GM19452 (cell line): ENCODE results near the gene ADAMTS3.
A peak's percentile ranks its signal among the peaks of the same experiment; 100 is the strongest.

Experiments
- ATAC-seq: cut with Tn5 transposase; IDR thresholded peaks from one replicate; pipeline ENCODE4 v1.9.1; 2021; ENCODE audit not compliant: unreplicated experiment

The ADAMTS3 gene

GRCh38 chr4:72302981-72303704, 265.9 kb downstream of the ADAMTS3 start:
- ATAC-seq = peak; percentile 87

DNA sequence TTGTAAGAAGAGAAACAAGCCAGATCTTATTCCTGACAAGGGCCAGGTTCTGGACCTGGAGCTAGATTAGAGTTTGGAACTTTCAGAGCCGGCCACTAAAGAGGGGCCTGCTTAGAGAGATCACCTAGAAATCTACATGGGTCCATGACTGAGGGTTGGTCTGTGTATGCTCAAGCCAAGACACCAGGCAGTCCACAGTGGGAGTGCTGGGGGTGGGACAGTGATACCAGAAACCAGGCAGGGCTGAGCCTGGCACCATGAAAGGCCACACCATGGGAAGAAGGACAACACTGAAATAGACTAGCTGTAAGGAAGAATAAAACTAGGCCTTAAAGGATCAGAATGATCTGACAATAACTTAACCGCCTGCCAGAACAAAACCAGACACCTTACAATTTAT, 267.3 kb downstream of the ADAMTS3 start:
- no peak for ATAC-seq

DNA sequence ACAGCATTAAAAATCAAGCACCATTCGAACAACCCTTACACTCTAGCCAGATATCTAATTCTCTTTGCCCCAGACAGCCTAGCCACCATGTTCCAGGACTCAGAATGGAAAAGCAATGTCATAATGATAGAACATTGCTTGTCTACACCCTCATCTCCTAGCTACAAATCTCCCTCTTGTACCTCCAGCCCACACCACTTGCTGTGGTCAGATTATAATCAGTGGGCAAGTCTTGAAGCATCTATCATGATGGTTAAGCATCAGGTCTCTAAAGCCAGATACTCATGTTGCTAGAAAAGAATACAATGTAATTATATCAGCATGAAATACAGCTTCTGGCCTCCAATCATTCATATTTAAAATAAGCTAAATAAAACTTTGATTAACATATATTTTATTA, 268.9 kb downstream of the ADAMTS3 start:
- no peak for ATAC-seq

GRCh38 chr4:72295966-72296557, 273.0 kb downstream of the ADAMTS3 start:
- ATAC-seq = no peak

- no peak for ATAC-seq
These were observed 278.3 kb downstream of the ADAMTS3 start for GRCh38 chr4:72290737-72291136.

GRCh38 chr4:72286910-72287309, 282.1 kb downstream of the ADAMTS3 start:
- ATAC-seq = no peak

- no peak for ATAC-seq
These were observed 282.8 kb downstream of the ADAMTS3 start for GRCh38 chr4:72286185-72286584.

GRCh38 chr4:72283357-72283756, 285.7 kb downstream of the ADAMTS3 start:
- ATAC-seq = no peak

GRCh38 chr4:72280252-72280651, 288.8 kb downstream of the ADAMTS3 start:
- no peak for ATAC-seq

DNA sequence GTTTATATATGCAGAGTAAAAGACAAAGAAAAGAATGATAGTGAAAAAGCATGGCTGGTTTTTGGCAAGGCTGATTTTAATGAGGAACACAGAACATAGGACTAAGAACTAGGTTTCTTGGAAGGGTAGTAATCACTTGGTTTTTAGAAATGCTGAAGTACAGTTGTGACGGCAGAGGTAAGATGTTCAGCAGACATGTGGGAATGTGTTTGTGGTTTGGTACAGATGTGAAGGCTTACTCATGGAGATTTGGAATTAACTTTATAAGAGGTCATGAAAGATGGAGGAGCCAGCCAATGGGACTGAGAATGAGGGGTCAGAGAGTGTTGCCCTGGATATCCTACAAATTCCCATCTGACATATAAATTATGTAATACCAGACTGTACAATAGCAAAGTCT, 293.6 kb downstream of the ADAMTS3 start:
- no peak for ATAC-seq

- no peak for ATAC-seq
These were observed 294.8 kb downstream of the ADAMTS3 start for GRCh38 chr4:72274251-72274650.

DNA sequence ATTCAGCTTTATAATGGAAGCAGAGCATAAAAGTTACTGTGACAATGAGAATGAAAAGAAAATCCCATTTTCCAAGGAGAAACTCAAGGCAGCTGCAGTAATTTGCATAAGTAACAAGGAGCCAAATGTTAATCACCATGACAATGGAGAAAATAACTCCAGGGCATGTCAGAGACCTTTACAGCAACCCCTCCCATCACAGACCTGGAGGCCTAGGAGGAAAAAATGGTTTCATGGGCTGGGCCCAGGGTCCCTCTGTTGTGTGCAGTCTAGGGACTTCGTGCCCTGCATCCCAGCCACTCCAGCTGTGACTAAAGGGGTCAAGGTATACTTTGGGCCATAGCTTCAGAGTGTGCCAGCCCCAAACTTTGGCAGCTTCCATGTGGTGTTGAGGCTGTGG, 313.8 kb downstream of the ADAMTS3 start:
- no peak for ATAC-seq

DNA sequence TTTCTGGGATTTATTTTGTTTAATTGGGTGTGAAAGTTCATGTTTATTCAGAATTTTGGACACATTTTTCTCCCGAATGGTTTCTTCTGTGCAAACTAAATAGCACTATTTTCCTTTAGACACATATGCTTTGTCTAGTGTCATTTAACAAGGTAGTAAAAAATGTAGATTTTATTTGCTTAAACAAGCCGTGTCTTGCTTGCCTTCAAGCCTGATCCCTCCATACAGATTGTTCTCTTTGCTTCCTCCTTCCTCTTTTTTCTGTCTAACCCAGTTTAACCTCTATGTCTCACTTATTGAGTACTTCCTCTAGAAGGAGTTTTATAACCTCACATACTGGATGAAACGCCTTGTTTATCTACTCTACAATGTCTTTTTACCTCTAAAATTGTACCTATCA, 325.4 kb downstream of the ADAMTS3 start:
- ATAC-seq = no peak

GRCh38 chr4:72239487-72240116, 329.4 kb downstream of the ADAMTS3 start:
- no peak for ATAC-seq
